HepG2 (cell line): ENCODE results near the gene STYXL2. TPM values are rescaled to one million over a fixed set of nuclear protein-coding genes. Genes with fewer than 3 reads are reported as not detected.

Experiments
- ATF7-NPFF ChIP-seq: sonication (generic); formaldehyde crosslinking; IDR thresholded peaks from 2 replicates; pipeline ENCODE4 v1.8.1; 2023; ENCODE audit warnings: mild to moderate bottlenecking, low read depth, missing genetic modification reagents, moderate library complexity
- FOXK1 ChIP-seq: sonication (generic); formaldehyde crosslinking; IDR thresholded peaks from 2 replicates; pipeline ENCODE4 v1.4.0; 2020; ENCODE audit warnings: low read depth, missing genetic modification reagents, borderline replicate concordance
- HNRNPL ChIP-seq: fragments of 200-400 bp; formaldehyde crosslinking; IDR thresholded peaks from 2 replicates; pipeline ENCODE4 v1.6.1; 2017; ENCODE audit warnings: mild to moderate bottlenecking, low read depth, low read length
- HNRNPUL1 ChIP-seq: fragments of 200-400 bp; formaldehyde crosslinking; IDR thresholded peaks from 2 replicates; pipeline ENCODE4 v1.6.1; 2017; ENCODE audit warnings: low read depth, mild to moderate bottlenecking, low read length, moderate library complexity
- HOMEZ ChIP-seq: IDR thresholded peaks from 2 replicates; pipeline ENCODE4 v1.6.1; 2016; ENCODE audit warnings: low read depth
- IRX3 ChIP-seq: sonication (generic); formaldehyde crosslinking; IDR thresholded peaks from 2 replicates; pipeline ENCODE4 v1.8.1; 2023; ENCODE audit warnings: mild to moderate bottlenecking, low read depth, missing genetic modification reagents, borderline replicate concordance
- JUNB ChIP-seq: sonication (generic); formaldehyde crosslinking; IDR thresholded peaks from 2 replicates; pipeline ENCODE4 v1.8.0; 2022; ENCODE audit warnings: missing genetic modification reagents, mild to moderate bottlenecking, borderline replicate concordance
- KLF6 ChIP-seq: IDR thresholded peaks from 2 replicates; pipeline ENCODE4 v1.8.0; 2016; ENCODE audit warnings: missing biosample characterization, missing genetic modification reagents
- MBNL3 ChIP-seq: fragments of 250-450 bp; sonication (Bioruptor Pico); conservative IDR thresholded peaks from 2 replicates; pipeline ENCODE4 v1.8.0; 2022; ENCODE audit warnings: mild to moderate bottlenecking, inconsistent platforms
- PBX3 ChIP-seq: sonication (generic); formaldehyde crosslinking; IDR thresholded peaks from 2 replicates; pipeline ENCODE4 v1.8.1; 2023; ENCODE audit warnings: missing genetic modification reagents, inconsistent platforms, borderline replicate concordance
- PLRG1 ChIP-seq: fragments of 450-650 bp; conservative IDR thresholded peaks from 2 replicates; pipeline ENCODE4 v1.6.1; 2016
- SRF ChIP-seq: IDR thresholded peaks from 2 replicates; pipeline ENCODE4 v1.6.1; 2011; ENCODE audit warnings: mild to moderate bottlenecking, low read depth, low read length, moderate library complexity
- TAF15 ChIP-seq: fragments of 200-400 bp; formaldehyde crosslinking; IDR thresholded peaks from one replicate; pipeline ENCODE4 v1.6.1; 2018; ENCODE audit warnings: mild to moderate bottlenecking, low read depth, low read length; ENCODE audit not compliant: poor library complexity, severe bottlenecking
- TBX2 ChIP-seq: sonication (generic); formaldehyde crosslinking; IDR thresholded peaks from 2 replicates; pipeline ENCODE4 v1.5.0; 2020; ENCODE audit warnings: missing genetic modification reagents, mild to moderate bottlenecking, borderline replicate concordance
- THAP9 ChIP-seq: sonication (generic); formaldehyde crosslinking; IDR thresholded peaks from 2 replicates; pipeline ENCODE4; 2020; ENCODE audit warnings: missing genetic modification reagents, mild to moderate bottlenecking, borderline replicate concordance
- ZKSCAN1 ChIP-seq: fragments of 150-350 bp; IDR thresholded peaks from 2 replicates; pipeline ENCODE4 v1.6.1; 2014; ENCODE audit warnings: low read length
- ZNF124 ChIP-seq: sonication (generic); formaldehyde crosslinking; IDR thresholded peaks from 2 replicates; pipeline ENCODE4 v1.4.0; 2020; ENCODE audit warnings: missing genetic modification reagents
- ZNF260 ChIP-seq: sonication (generic); formaldehyde crosslinking; IDR thresholded peaks from 2 replicates; pipeline ENCODE4 v1.4.0; 2020; ENCODE audit warnings: missing genetic modification reagents, low read depth, mild to moderate bottlenecking, borderline replicate concordance
- ZNF430 ChIP-seq: sonication (generic); formaldehyde crosslinking; IDR thresholded peaks from 2 replicates; pipeline ENCODE4 v1.9.0; 2021; ENCODE audit warnings: mild to moderate bottlenecking, missing genetic modification reagents
- ZNF484 ChIP-seq: sonication (generic); formaldehyde crosslinking; IDR thresholded peaks from 2 replicates; pipeline ENCODE4 v1.5.1; 2020; ENCODE audit warnings: mild to moderate bottlenecking, low read depth, missing genetic modification reagents, borderline replicate concordance
- ZNF496 ChIP-seq: sonication (generic); formaldehyde crosslinking; IDR thresholded peaks from 2 replicates; pipeline ENCODE4 v1.8.1; 2023; ENCODE audit warnings: mild to moderate bottlenecking, moderate library complexity, missing genetic modification reagents; ENCODE audit not compliant: insufficient replicate concordance
- ZNF652 ChIP-seq: IDR thresholded peaks from 2 replicates; pipeline ENCODE4 v1.6.1; 2016; ENCODE audit warnings: low read depth, borderline replicate concordance
- ZNF670 ChIP-seq: sonication (generic); formaldehyde crosslinking; IDR thresholded peaks from 2 replicates; pipeline ENCODE4 v1.8.0; 2022; ENCODE audit warnings: mild to moderate bottlenecking, missing genetic modification reagents, borderline replicate concordance
- ZNF816 ChIP-seq: sonication (generic); formaldehyde crosslinking; IDR thresholded peaks from 2 replicates; pipeline ENCODE4 v1.8.0; 2022; ENCODE audit warnings: missing genetic modification reagents, mild to moderate bottlenecking, borderline replicate concordance
- polyA plus RNA-seq, 8 experiments: library from polyadenylated mRNA; depleted of rRNA in 3 of 8; stranded (reverse) in 7 of 8; unstranded in 1 of 8; fragments of >200 nt; fragmentation: Illumina TruSeq in 4 of 8; extraction: Trizol in 4 of 8; gene quantifications; 2 replicates each; pipeline versions ENCODE4 v1.2.1 to v1.2.3, GENCODE V29; 2011 to 2016; ENCODE audit warnings: low read depth in 4 of 8, missing spikeins in 1 of 8, mixed read lengths in 1 of 8; ENCODE audit not compliant: insufficient read depth in 1 of 8
- total RNA-seq, 5 experiments: library from RNA; depleted of rRNA; stranded (reverse); fragments of >200 nt; fragmentation: Illumina TruSeq; extraction: Trizol; gene quantifications; 2 replicates each; pipeline ENCODE4 v1.2.3, GENCODE V29; 2016; ENCODE audit warnings: low read depth in 1 of 5

The STYXL2 gene
- total and polyA plus RNA-seq, 2 of the 13 experiments (the other 11 are each of a cell fraction or from before 2014, with no cell fraction given), result not detected

GRCh38 chr1:167066333-167067122 is 27.3 kb upstream of the STYXL2 start (continued):
- TF ChIP-seq PBX3 (CRISPR knock-in tag) (no peak), MBNL3 (CRISPR knock-in tag) (no peak), ZNF430 (CRISPR knock-in tag) (no peak), ZNF124 (CRISPR knock-in tag) (peak; percentile 70; the same call in 1 of the 2 replicates), THAP9 (CRISPR knock-in tag) (no peak; the same call in 1 of the 2 replicates), JUNB (CRISPR knock-in tag) (no peak), KLF6 (CRISPR knock-in tag) (no peak), ZKSCAN1 (no peak), HOMEZ (CRISPR knock-in tag) (no peak), ZNF816 (CRISPR knock-in tag) (no peak), FOXK1 (CRISPR knock-in tag) (no peak), ZNF652 (CRISPR knock-in tag) (no peak), HNRNPUL1 (no peak), ZNF484 (CRISPR knock-in tag) (no peak), HNRNPL (no peak), ZNF260 (CRISPR knock-in tag) (no peak), TBX2 (no peak), IRX3 (CRISPR knock-in tag) (no peak), ZNF496 (no peak), ATF7-NPFF (CRISPR knock-in tag) (no peak), PLRG1 (no peak), ZNF670 (CRISPR knock-in tag) (0 out of 2 replicates have a peak, but pooled peaks have one; percentile 26), SRF (no peak), TAF15 (no peak)
